Keratinocyte (primary cell): ENCODE measurements around the gene ADCK1. TPM values are rescaled to one million over a fixed set of nuclear protein-coding genes. Genes with fewer than 3 reads are reported as not detected.

Source experiments
- DNase-seq: peaks from one replicate; pipeline ENCODE4 v3.0.0-alpha.2; 2011; ENCODE audit warnings: low read depth, missing footprints, low spot score
- FAIRE-seq: peaks from 2 replicates; lab custom pipeline; 2011; peaks lifted over from hg19 to GRCh38; lab: Jason Lieb, UNC
- H2AFZ ChIP-seq: 2 replicates; pipeline ENCODE4 v1.6.0; 2012; ENCODE audit warnings: low read length, control low read depth, inconsistent platforms; ENCODE audit not compliant: control insufficient read depth
- H3K27ac ChIP-seq: 2 replicates; pipeline ENCODE4 v1.5.1; 2011; ENCODE audit warnings: low read length; ENCODE audit not compliant: control insufficient read depth, insufficient read depth
- H3K27me3 ChIP-seq: 3 replicates; pipeline ENCODE4 v1.6.0; 2011; ENCODE audit warnings: low read length; ENCODE audit not compliant: control insufficient read depth, insufficient read depth; ENCODE audit errors: extremely low read depth
- H3K36me3 ChIP-seq, 2 experiments: 2 replicates in 1 of 2; 3 replicates in 1 of 2; pipeline ENCODE4 v1.5.1; 2011; ENCODE audit warnings: low read length in 2 of 2, mild to moderate bottlenecking in 1 of 2; ENCODE audit not compliant: control insufficient read depth in 2 of 2, insufficient read depth in 2 of 2; ENCODE audit errors: extremely low read depth in 1 of 2
- H3K4me1 ChIP-seq: 3 replicates; pipeline ENCODE4 v1.5.1; 2011; ENCODE audit warnings: low read length; ENCODE audit not compliant: control insufficient read depth, insufficient read depth; ENCODE audit errors: extremely low read depth
- H3K4me2 ChIP-seq: 3 replicates; pipeline ENCODE4 v1.6.0; 2011; ENCODE audit warnings: low read depth, low read length; ENCODE audit not compliant: control insufficient read depth, insufficient read depth; ENCODE audit errors: extremely low read depth
- H3K4me3 ChIP-seq, 3 experiments: fragments of 200-600 bp in 1 of 3; sonication (generic) in 1 of 3; 2 replicates in 2 of 3; 3 replicates in 1 of 3; pipeline ENCODE4 v1.5.1; 2011 to 2016; ENCODE audit warnings: low read length in 3 of 3, mild to moderate bottlenecking in 3 of 3, control low read depth in 2 of 3, inconsistent platforms in 1 of 3, low read depth in 1 of 3, mixed read lengths in 1 of 3, mixed run types in 1 of 3, moderate library complexity in 1 of 3; ENCODE audit not compliant: control insufficient read depth in 2 of 3, insufficient read depth in 2 of 3; ENCODE audit errors: extremely low read depth in 1 of 3
- H3K79me2 ChIP-seq: 2 replicates; pipeline ENCODE4 v1.6.0; 2012; ENCODE audit warnings: low read length; ENCODE audit not compliant: control insufficient read depth, insufficient read depth
- H3K9ac ChIP-seq: 3 replicates; pipeline ENCODE4 v1.6.0; 2011; ENCODE audit warnings: low read length; ENCODE audit not compliant: control insufficient read depth, insufficient read depth; ENCODE audit errors: extremely low read depth
- H3K9me1 ChIP-seq: 3 replicates; pipeline ENCODE4 v1.6.0; 2011; ENCODE audit warnings: low read length; ENCODE audit not compliant: control insufficient read depth, insufficient read depth; ENCODE audit errors: extremely low read depth
- H3K9me3 ChIP-seq: 2 replicates; pipeline ENCODE4 v1.5.1; 2012; ENCODE audit warnings: low read depth, low read length; ENCODE audit not compliant: control insufficient read depth
- H4K20me1 ChIP-seq: 3 replicates; pipeline ENCODE4 v1.6.0; 2011; ENCODE audit warnings: low read length; ENCODE audit not compliant: control insufficient read depth, insufficient read depth; ENCODE audit errors: extremely low read depth
- CTCF ChIP-seq, 3 experiments: IDR thresholded peaks in 1 of 3; conservative IDR thresholded peaks in 1 of 3; optimal IDR thresholded peaks in 1 of 3; 2 replicates in 2 of 3; 3 replicates in 1 of 3; pipeline versions ENCODE3 to v1.5.1; 2011; ENCODE audit warnings: low read length in 3 of 3, mild to moderate bottlenecking in 3 of 3, moderate library complexity in 2 of 3, control low read depth in 1 of 3, inconsistent platforms in 1 of 3; ENCODE audit not compliant: insufficient read depth in 2 of 3; ENCODE audit errors: extremely low read depth in 1 of 3
- EZH2 ChIP-seq: IDR thresholded peaks from one replicate; pipeline ENCODE4 v1.6.1; 2012; ENCODE audit warnings: inconsistent platforms, mild to moderate bottlenecking, low read length, moderate library complexity
- dilution Hi-C: fragments of 300-500 bp; cut with MboI; formaldehyde crosslinking; loops from one replicate; pipeline ENCODE4 v1.7.0; 2020; ENCODE audit warnings: low sequenced_read_pairs; ENCODE audit not compliant: extremely low pct_ligation_motif_present
- polyA minus RNA-seq, 3 experiments: library from RNA; depleted of rRNA, polyadenylated mRNA; stranded (reverse); fragments of >200 nt; gene quantifications; 1 replicate in 1 of 3; 2 replicates in 1 of 3; 3 replicates in 1 of 3; pipeline ENCODE4 v1.2.3, GENCODE V29; 2011
- polyA plus RNA-seq, 5 experiments: library from polyadenylated mRNA; depleted of rRNA in 3 of 5; stranded (reverse) in 3 of 5; stranded (forward) in 1 of 5; unstranded in 1 of 5; fragments of >200 nt; gene quantifications; 1 replicate in 1 of 5; 2 replicates in 3 of 5; 3 replicates in 1 of 5; pipeline versions ENCODE4 v1.2.1 to v1.2.3, GENCODE V29; 2011 to 2012; ENCODE audit warnings: missing spikeins in 2 of 5, low read depth in 1 of 5, low replicate concordance in 1 of 5

The ADCK1 gene
- polyA plus RNA-seq: 4.8 to 9.5 TPM (median 4.9 TPM) in 3 replicates
- 2.0 TPM for polyA plus RNA-seq (2011; ENCODE audit: low read depth)
- 5.7 and 6.7 TPM in 2 replicates for polyA plus RNA-seq (2011; cell fraction: cytosol; rRNA removed)
- polyA plus RNA-seq (2011; cell fraction: nucleus; rRNA removed): 13.7 and 15.6 TPM in 2 replicates
- polyA plus RNA-seq (2012; ENCODE audit: low replicate concordance): 5.0 and 6.7 TPM in 2 replicates
- 7.1 to 12.9 TPM (median 8.1 TPM) in 3 replicates for polyA minus RNA-seq
- polyA minus RNA-seq (2011; cell fraction: cytosol; rRNA and poly(A)+ RNA removed): 11.5 TPM
- polyA minus RNA-seq (2011; cell fraction: nucleus; rRNA and poly(A)+ RNA removed): 5.8 and 8.4 TPM in 2 replicates

GRCh38 chr14:77799863-77800730 is at the start of gene ADCK1:
ADCK1 (plus strand) TSS chr14:77800109; CDS start chr14:77818979, 18,870 bp downstream.
- TF ChIP-seq EZH2: no peak
- TF ChIP-seq CTCF (optimal IDR thresholded peaks at IDR 0.05 in 1 of 3, IDR thresholded peaks at IDR 0.05 in 1 of 3, conservative IDR thresholded peaks at IDR 0.05 in 1 of 3; ENCODE audit: extremely low read depth in 1 of 3, insufficient read depth in 2 of 3, low read length in 3 of 3): peak; percentile 13 to 44 (median 34)
- peak within 1 kb of the TSS; percentile 85 for H3K4me2 ChIP-seq
- no peaks in the 10 kb centered on the region for H3K27me3 ChIP-seq
- no peaks in the 10 kb centered on the region for H3K9me1 ChIP-seq
- peak within 1 kb of the TSS; percentile 82 for H3K9ac ChIP-seq
- H3K4me1 ChIP-seq: peaks cover 6% of the 10 kb centered on the region
- DNase-seq: peak; percentile 13
- no peaks in the 10 kb centered on the region for H3K9me3 ChIP-seq
- no peak for FAIRE-seq
- H4K20me1 ChIP-seq: no peaks in the 10 kb centered on the region
- H3K4me3 ChIP-seq: peak within 1 kb of the TSS; percentile 67 to 80 (median 74)
- peak within 1 kb of the TSS; percentile 95 for H2AFZ ChIP-seq
- peak within 1 kb of the TSS; percentile 51 for H3K27ac ChIP-seq
- H3K36me3 ChIP-seq: no peaks in the 10 kb centered on the region
- dilution Hi-C loops: no loop called here
- H3K79me2 ChIP-seq: no peaks in the 10 kb centered on the region

GRCh38 chr14:77752266-77752665 is 47.6 kb upstream of the ADCK1 start:
- H3K4me1 ChIP-seq: no peaks in the 10 kb centered on the region
- H4K20me1 ChIP-seq: no peaks in the 10 kb centered on the region
- H2AFZ ChIP-seq: no peak overlapping the region
- H3K9me1 ChIP-seq: no peaks in the 10 kb centered on the region
- dilution Hi-C loops: no loop called here
- no peak overlapping the region for H3K27ac ChIP-seq
- H3K79me2 ChIP-seq: peaks cover 45% of the 10 kb centered on the region
- H3K36me3 ChIP-seq: peaks cover 11 to 20% of the 10 kb centered on the region in 2 experiments
- H3K9ac ChIP-seq: no peak overlapping the region
- DNase-seq (no peak), FAIRE-seq (no peak)
- no peaks in the 10 kb centered on the region for H3K27me3 ChIP-seq
- no peaks in the 10 kb centered on the region for H3K9me3 ChIP-seq
- H3K4me3 ChIP-seq: no peak overlapping the region
- TF ChIP-seq CTCF (optimal IDR thresholded peaks at IDR 0.05 in 1 of 3, IDR thresholded peaks at IDR 0.05 in 1 of 3, conservative IDR thresholded peaks at IDR 0.05 in 1 of 3; ENCODE audit: extremely low read depth in 1 of 3, insufficient read depth in 2 of 3, low read length in 3 of 3) (no peak), EZH2 (no peak)
- H3K4me2 ChIP-seq: no peak overlapping the region
